Tibial nerve (tissue), 4 donors: ENCODE data around the gene THYN1. TPM values are rescaled to one million over a fixed set of nuclear protein-coding genes. Genes with fewer than 3 reads are reported as not detected.
A peak's percentile ranks its signal among the peaks of the same experiment; 100 is the strongest.

ENCODE experiments used
- DNase-seq, 2 donors: peaks; one replicate each; pipeline ENCODE4 v3.0.0-alpha.2; 2019; ENCODE audit warnings: low spot score in 2 of 2
- H3K27ac ChIP-seq, 4 donors: fragments of 200-600 bp; sonication (generic) in 3 of 4; one replicate each; pipeline ENCODE4 v1.5.1; 2017 to 2019; ENCODE audit warnings: mild to moderate bottlenecking in 1 of 4
- H3K27me3 ChIP-seq, 2 donors: fragments of 200-600 bp; sonication (generic) in 1 of 2; one replicate each; pipeline versions ENCODE4 v1.5.1 to v1.6.0; 2017 to 2019
- H3K36me3 ChIP-seq, 3 donors: fragments of 200-600 bp; sonication (generic); one replicate each; pipeline ENCODE4 v1.5.1; 2018 to 2019
- H3K4me1 ChIP-seq, 4 donors: fragments of 200-600 bp; sonication (generic) in 3 of 4; one replicate each; pipeline ENCODE4 v1.5.1; 2017 to 2019
- H3K4me3 ChIP-seq, 4 donors: fragments of 200-600 bp; sonication (generic) in 3 of 4; one replicate each; pipeline ENCODE4 v1.5.1; 2017 to 2019; ENCODE audit warnings: mild to moderate bottlenecking in 1 of 4, moderate library complexity in 1 of 4
- H3K9me3 ChIP-seq, 4 donors: fragments of 200-600 bp; sonication (generic) in 3 of 4; one replicate each; pipeline ENCODE4 v1.5.1; 2017 to 2019
- CTCF ChIP-seq, 5 experiments: fragments of 200-600 bp in 3 of 5; fragments of 450-650 bp in 2 of 5; sonication (generic) in 3 of 5; IDR thresholded peaks; one replicate each; pipeline ENCODE4 v1.5.1; 2016 to 2019; ENCODE audit warnings: antibody characterized with exemption in 5 of 5, mild to moderate bottlenecking in 3 of 5, moderate library complexity in 2 of 5
- EP300 ChIP-seq, 2 donors: sonication (generic); formaldehyde crosslinking; IDR thresholded peaks; one replicate each; pipeline ENCODE4 v1.6.1; 2017; ENCODE audit warnings: antibody characterized with exemption in 2 of 2, mild to moderate bottlenecking in 1 of 2
- POLR2A ChIP-seq, 2 donors: fragments of 450-650 bp; IDR thresholded peaks; one replicate each; pipeline ENCODE4 v1.6.1; 2017; ENCODE audit warnings: antibody characterized with exemption in 2 of 2, mild to moderate bottlenecking in 2 of 2, moderate library complexity in 2 of 2
- WGBS, 2 donors: methylation state at CpG; one replicate each; pipeline ENCODE4 v1.1.5; 2018; 5-methylcytosine and 5-hydroxymethylcytosine counted together
- total RNA-seq, 4 donors: library from RNA; depleted of rRNA; stranded (reverse); fragments of >200 nt; gene quantifications; one replicate each; pipeline ENCODE4 v1.1.0, GENCODE V29; 2016

The THYN1 gene
- total RNA-seq, 4 donors from 2014 or later = 46.0 to 65.7 (median 53.3) TPM

DNA sequence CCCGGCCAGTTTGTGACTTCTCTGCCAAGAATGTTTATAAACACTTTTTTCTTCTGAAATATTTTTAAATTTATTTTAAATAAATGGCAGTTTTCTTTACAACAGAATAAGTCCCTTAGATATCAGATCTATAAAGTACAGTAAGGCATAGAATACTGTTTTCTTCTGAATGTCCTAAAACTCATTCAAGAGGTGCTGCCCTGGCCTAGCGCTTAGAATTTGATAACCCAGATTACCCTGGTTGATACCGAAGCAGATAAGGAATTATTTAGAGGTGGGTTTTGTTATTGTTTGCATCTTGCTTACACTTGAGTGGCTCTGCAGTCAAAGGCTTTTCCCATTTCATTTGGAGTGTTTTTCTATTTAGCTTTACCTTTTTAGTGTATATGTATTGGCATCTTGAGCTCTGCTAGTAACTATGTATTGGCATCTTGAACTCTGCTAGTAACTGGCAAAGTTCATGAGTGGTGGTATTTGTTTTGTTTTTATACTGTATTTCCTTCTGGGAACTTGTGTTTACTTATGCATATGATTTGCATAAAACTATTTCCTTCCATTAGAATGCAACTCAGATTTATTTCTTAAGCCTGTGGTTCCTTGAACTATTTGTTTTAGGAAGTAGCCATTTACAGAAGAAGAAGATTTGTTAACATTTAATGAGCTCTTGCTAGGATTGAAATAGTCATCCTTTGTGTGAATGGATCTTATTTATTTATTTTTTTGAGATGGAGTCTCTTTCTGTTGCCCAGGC, 1.5 kb upstream of the THYN1 start:
- H3K4me1 ChIP-seq = peaks cover 0 to 36% (median 18%) of the 10 kb centered on the region in 4 donors
- no peak for DNase-seq
- H3K36me3 ChIP-seq = peaks cover 0 to 52% (median 11%) of the 10 kb centered on the region in 3 donors
- peak overlapping the region in 1 of 4 donors; percentile 83 for H3K27ac ChIP-seq
- H3K9me3 ChIP-seq = no peaks in the 10 kb centered on the region
- H3K27me3 ChIP-seq = no peaks in the 10 kb centered on the region
- TF ChIP-seq EP300 (IDR thresholded peaks at IDR 0.05) (no peak), POLR2A (IDR thresholded peaks at IDR 0.05) (no peak), CTCF (IDR thresholded peaks at IDR 0.05) (no peak)
- WGBS, 2 donors = 61 to 64% methylated on average over 3 of the region's 3 CpGs
- H3K4me3 ChIP-seq = peak overlapping the region in 3 of 4 donors; percentile 59 to 87 (median 84)

DNA sequence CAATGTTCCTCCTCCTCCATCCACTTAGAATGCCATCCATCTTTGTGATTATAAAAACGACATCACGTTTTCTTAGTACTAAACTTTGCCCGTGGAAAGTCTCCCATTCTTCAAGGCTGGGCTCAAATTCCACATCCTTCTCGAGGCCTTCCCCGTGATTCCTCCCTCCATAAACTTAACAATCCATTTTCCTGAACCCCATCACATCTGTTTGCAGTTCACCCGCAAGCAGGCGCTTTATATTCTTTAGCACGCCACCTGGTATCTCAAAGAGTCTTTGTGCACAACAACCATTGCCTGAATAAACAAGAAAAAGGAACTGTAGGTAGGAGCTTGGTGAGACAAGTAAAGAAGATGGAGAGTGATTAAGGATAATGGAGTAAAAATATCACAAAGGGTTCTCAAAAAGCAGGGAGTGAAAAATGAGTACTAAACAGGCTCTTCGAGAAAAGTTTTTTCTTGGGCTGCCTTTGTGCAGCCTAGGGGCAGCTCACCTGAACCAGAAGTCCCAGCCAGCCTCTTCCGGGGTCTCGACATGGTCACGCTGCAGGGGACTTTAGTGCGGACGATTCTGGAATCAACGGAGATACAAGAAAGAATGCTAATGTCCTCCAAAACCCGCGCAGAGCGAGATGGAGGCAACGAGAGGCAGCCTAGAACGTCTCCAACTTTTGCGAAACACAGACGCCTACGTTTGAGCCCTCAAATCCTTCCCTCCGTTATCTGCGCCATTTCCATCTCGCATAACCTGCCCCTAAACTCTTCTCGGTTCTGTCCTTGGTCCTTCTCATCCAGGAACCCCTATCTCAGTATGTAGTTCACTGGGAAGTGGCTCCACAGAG, 585 bp downstream of the THYN1 start:
- no peak for DNase-seq
- Histone ChIP-seq H3K4me3 (peak overlapping the region; percentile 59 to 87 (median 82)), H3K9me3 (no peaks in the 10 kb centered on the region), H3K4me1 (peaks cover 0 to 36% (median 18%) of the 10 kb centered on the region in 4 donors), H3K27ac (peak overlapping the region; percentile 40 to 83 (median 60)), H3K36me3 (peaks cover 0 to 52% (median 5%) of the 10 kb centered on the region in 3 donors), H3K27me3 (no peaks in the 10 kb centered on the region)
- TF ChIP-seq EP300 (IDR thresholded peaks at IDR 0.05) = no peak
- TF ChIP-seq POLR2A (IDR thresholded peaks at IDR 0.05) = no peak
- TF ChIP-seq CTCF (IDR thresholded peaks at IDR 0.05) = no peak
- WGBS, 2 donors = 4 to 5% methylated on average over 27 of the region's 27 CpGs

- H3K9me3 ChIP-seq = no peaks in the 10 kb centered on the region
- DNase-seq = no peak
- H3K27ac ChIP-seq = no peak overlapping the region
- TF ChIP-seq POLR2A (IDR thresholded peaks at IDR 0.05) (no peak), CTCF (IDR thresholded peaks at IDR 0.05) (no peak), EP300 (IDR thresholded peaks at IDR 0.05) (no peak)
- no peaks in the 10 kb centered on the region for H3K27me3 ChIP-seq
- H3K4me3 ChIP-seq = no peak overlapping the region
- peaks cover 0 to 30% (median 18%) of the 10 kb centered on the region in 4 donors for H3K4me1 ChIP-seq
- WGBS, 2 donors = 88 to 93% methylated on average over 2 of the region's 2 CpGs
- H3K36me3 ChIP-seq = peaks cover 0 to 57% (median 5%) of the 10 kb centered on the region in 3 donors
These were observed 2.5 kb downstream of the THYN1 start for GRCh38 chr11:134250675-134251074.

- TF ChIP-seq POLR2A (IDR thresholded peaks at IDR 0.05) (no peak), CTCF (IDR thresholded peaks at IDR 0.05) (no peak), EP300 (IDR thresholded peaks at IDR 0.05) (no peak)
- Histone ChIP-seq H3K27me3 (no peaks in the 10 kb centered on the region), H3K36me3 (peaks cover 0 to 61% (median 5%) of the 10 kb centered on the region in 3 donors), H3K9me3 (no peaks in the 10 kb centered on the region), H3K27ac (no peak overlapping the region), H3K4me1 (peaks cover 0 to 25% (median 18%) of the 10 kb centered on the region in 4 donors), H3K4me3 (no peak overlapping the region)
- DNase-seq = no peak
- WGBS, 2 donors = 87 to 96% methylated on average over 3 of the region's 3 CpGs
These were observed 2.9 kb downstream of the THYN1 start for GRCh38 chr11:134250246-134250645.
